Gastrocnemius medialis (tissue), 4 donors: ENCODE data around the gene CORO2B. TPM values are rescaled to one million over a fixed set of nuclear protein-coding genes. Genes with fewer than 3 reads are reported as not detected.
A peak's percentile ranks its signal among the peaks of the same experiment; 100 is the strongest.

ENCODE experiments used
- ATAC-seq, 2 donors: fragments of 150-250 bp; one replicate each; pipeline ENCODE4 v1.9.1; 2016
- DNase-seq, 2 donors: peaks; one replicate each; pipeline ENCODE4 v3.0.0-alpha.2; 2019
- H3K27ac ChIP-seq, 4 donors: fragments of 200-600 bp; sonication (generic); 1 replicate in 1 of 4; 2 replicates in 3 of 4; pipeline ENCODE4 v1.5.1; 2016 to 2018; ENCODE audit warnings: mild to moderate bottlenecking in 2 of 4, moderate library complexity in 1 of 4
- H3K27me3 ChIP-seq, 3 donors: fragments of 200-600 bp; sonication (generic) in 2 of 3; 1 replicate in 1 of 3; 2 replicates in 2 of 3; pipeline versions ENCODE4 v1.5.1 to v1.6.0; 2016 to 2019; ENCODE audit warnings: mild to moderate bottlenecking in 1 of 3, moderate library complexity in 1 of 3
- H3K36me3 ChIP-seq, 2 donors: fragments of 200-600 bp; sonication (generic) in 1 of 2; one replicate each; pipeline ENCODE4 v1.5.1; 2017 to 2018
- H3K4me1 ChIP-seq, 2 donors: fragments of 200-600 bp; sonication (generic) in 1 of 2; one replicate each; pipeline ENCODE4 v1.5.1; 2016 to 2017; ENCODE audit warnings: mild to moderate bottlenecking in 2 of 2
- H3K4me3 ChIP-seq, 4 donors: fragments of 200-600 bp; sonication (generic) in 3 of 4; 1 replicate in 1 of 4; 2 replicates in 3 of 4; pipeline ENCODE4 v1.5.1; 2016 to 2019; ENCODE audit warnings: mild to moderate bottlenecking in 2 of 4
- H3K9me3 ChIP-seq, 3 donors: fragments of 200-600 bp; sonication (generic) in 2 of 3; 1 replicate in 1 of 3; 2 replicates in 2 of 3; pipeline ENCODE4 v1.5.1; 2016 to 2019
- POLR2A ChIP-seq, 2 donors: fragments of 450-650 bp; IDR thresholded peaks; one replicate each; pipeline ENCODE4 v1.6.1; 2017; ENCODE audit warnings: antibody characterized with exemption in 2 of 2, mild to moderate bottlenecking in 2 of 2, moderate library complexity in 2 of 2
- in situ Hi-C, 4 donors: fragments of 200-750 bp; cut with MboI; loops; one replicate each; pipeline versions ENCODE4 v1.15.0 to v1.8.0; 2017; ENCODE audit warnings: low sequenced_read_pairs in 4 of 4
- intact Hi-C: fragments of 100-400 bp; cut with DNase I; formaldehyde crosslinking; loops from one replicate; pipeline ENCODE4 v1.15.1; 2023; ENCODE audit warnings: low total_unique reads
- total RNA-seq, 4 donors: library from RNA; depleted of rRNA; stranded (reverse); fragments of >200 nt; gene quantifications; one replicate each; pipeline versions ENCODE4 v1.1.0 to v1.2.3, GENCODE V29; 2016
- TF ChIP-seq, protein P1 (sequence below), 5 experiments: fragments of 450-650 bp in 3 of 5; fragments of 200-600 bp in 2 of 5; sonication (generic) in 2 of 5; IDR thresholded peaks in 4 of 5; conservative IDR thresholded peaks in 1 of 5; 1 replicate in 4 of 5; 2 replicates in 1 of 5; pipeline ENCODE4 v1.5.1; 2016 to 2019; ENCODE audit warnings: antibody characterized with exemption in 5 of 5, mild to moderate bottlenecking in 3 of 5, moderate library complexity in 3 of 5

Gene CORO2B
- total RNA-seq, 4 donors from 2014 or later = 1.5 to 2.2 (median 1.8) TPM

DNA sequence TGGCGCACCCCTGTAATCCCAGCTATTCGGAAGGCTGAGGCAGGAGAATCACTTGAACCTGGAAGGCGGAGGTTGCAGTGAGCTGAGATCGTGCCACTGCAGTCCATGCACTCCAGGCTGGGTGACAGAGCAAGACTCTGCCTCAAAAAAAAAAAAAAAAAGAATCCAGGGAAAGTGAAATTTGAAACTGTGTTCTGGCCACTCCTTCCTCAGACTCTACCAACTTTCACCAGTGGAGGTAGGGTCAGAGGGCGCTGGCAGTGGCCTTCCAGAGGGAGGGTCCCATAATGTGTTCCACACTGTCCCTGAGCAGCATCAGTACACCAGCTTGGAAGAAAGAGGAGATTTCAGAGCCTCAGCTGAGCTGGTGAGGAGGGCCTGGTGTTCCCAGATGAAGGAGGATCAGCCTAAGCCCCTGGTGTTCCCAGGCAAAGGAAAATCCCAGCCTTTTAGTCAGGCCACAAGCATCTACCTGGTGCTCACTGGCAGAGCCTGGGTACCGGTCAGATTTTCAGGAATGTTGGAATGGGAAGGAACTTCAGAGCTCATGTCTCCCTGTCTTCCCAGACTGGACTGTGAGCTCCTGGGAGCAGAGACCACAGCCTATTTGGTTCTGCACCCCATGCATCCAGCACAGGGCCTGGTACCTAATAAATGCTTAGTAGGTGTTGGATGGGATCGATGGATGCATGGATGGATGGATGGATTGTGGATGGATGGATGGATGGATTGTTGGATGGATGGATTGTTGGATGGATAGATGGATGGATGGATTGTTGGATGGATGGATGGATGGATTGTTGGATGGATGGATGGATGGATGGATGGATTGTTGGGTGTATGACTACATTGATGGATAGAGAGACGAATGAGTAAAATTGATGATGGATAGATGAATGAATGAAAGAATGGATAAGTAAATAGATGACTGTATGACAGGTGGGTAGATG, 117.9 kb downstream of the CORO2B start:
- Histone ChIP-seq H3K36me3 (no peaks in the 10 kb centered on the region), H3K4me1 (peaks cover 15 to 17% of the 10 kb centered on the region in 2 donors), H3K4me3 (no peak overlapping the region), H3K27ac (no peak overlapping the region), H3K27me3 (no peaks in the 10 kb centered on the region), H3K9me3 (no peaks in the 10 kb centered on the region)
- TF ChIP-seq, protein P1, sequence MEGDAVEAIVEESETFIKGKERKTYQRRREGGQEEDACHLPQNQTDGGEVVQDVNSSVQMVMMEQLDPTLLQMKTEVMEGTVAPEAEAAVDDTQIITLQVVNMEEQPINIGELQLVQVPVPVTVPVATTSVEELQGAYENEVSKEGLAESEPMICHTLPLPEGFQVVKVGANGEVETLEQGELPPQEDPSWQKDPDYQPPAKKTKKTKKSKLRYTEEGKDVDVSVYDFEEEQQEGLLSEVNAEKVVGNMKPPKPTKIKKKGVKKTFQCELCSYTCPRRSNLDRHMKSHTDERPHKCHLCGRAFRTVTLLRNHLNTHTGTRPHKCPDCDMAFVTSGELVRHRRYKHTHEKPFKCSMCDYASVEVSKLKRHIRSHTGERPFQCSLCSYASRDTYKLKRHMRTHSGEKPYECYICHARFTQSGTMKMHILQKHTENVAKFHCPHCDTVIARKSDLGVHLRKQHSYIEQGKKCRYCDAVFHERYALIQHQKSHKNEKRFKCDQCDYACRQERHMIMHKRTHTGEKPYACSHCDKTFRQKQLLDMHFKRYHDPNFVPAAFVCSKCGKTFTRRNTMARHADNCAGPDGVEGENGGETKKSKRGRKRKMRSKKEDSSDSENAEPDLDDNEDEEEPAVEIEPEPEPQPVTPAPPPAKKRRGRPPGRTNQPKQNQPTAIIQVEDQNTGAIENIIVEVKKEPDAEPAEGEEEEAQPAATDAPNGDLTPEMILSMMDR (IDR thresholded peaks at IDR 0.05 in 4 of 5, conservative IDR thresholded peaks at IDR 0.05 in 1 of 5) = no peak
- no peak for TF ChIP-seq POLR2A (IDR thresholded peaks at IDR 0.05)
- in situ Hi-C loops (no loop called here), intact Hi-C loops (no loop called here)
- ATAC-seq (no peak), DNase-seq (no peak)

DNA sequence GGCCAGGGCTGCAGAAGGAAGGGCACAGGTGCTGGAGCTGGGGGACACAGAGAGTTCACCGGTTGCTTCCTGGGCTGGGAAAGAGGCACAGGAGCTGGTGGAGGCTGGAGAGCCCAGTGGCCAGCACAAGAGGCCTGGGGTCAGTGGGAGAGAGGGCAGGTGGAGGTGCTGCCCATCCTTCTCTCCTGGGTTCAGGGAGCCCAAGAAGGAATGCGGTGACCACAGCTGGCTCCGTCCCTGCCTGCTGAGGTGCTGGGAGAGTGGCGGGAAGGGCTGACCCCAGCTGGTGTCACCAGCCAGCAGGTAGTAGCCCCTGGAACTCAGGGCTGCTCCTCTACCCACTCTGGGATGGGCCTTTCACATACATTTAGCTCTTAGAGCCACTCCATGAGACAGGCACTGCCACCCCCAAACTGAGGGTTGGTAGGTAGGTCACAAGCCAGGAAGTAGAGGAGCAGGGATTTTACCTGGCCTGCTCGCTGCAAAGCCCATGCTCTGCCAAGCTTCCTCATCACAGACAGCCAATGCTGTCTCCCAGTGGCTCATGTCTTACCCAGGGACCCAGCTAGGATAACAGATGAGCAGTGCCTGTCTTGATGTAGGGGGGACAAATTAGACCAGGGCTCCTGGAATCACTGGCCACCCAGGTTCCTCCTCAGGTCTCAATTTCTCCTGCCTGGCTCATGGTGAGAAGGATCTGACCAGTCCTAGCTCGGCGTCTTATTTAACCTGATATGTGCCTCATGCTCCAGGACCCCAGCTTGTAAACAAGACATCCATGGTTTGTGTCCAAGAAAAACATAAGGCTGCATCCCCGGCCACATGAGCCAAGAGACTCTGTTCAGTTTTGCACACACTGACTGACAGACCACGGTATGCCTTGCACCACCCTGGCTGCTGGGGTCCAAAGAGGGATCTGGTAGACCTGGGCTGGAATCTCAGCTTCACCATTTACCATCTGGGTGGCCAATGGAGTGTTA, 119.2 kb downstream of the CORO2B start:
- Histone ChIP-seq H3K27me3 (no peaks in the 10 kb centered on the region), H3K36me3 (no peaks in the 10 kb centered on the region), H3K9me3 (no peaks in the 10 kb centered on the region), H3K27ac (no peak overlapping the region), H3K4me1 (peaks cover 15 to 17% of the 10 kb centered on the region in 2 donors), H3K4me3 (no peak overlapping the region)
- in situ Hi-C loops = no loop called here
- DNase-seq = no peak
- no peak for ATAC-seq
- intact Hi-C loops = no loop called here
- no peak for TF ChIP-seq POLR2A (IDR thresholded peaks at IDR 0.05)
- TF ChIP-seq, protein P1 (IDR thresholded peaks at IDR 0.05 in 4 of 5, conservative IDR thresholded peaks at IDR 0.05 in 1 of 5) = no peak

DNA sequence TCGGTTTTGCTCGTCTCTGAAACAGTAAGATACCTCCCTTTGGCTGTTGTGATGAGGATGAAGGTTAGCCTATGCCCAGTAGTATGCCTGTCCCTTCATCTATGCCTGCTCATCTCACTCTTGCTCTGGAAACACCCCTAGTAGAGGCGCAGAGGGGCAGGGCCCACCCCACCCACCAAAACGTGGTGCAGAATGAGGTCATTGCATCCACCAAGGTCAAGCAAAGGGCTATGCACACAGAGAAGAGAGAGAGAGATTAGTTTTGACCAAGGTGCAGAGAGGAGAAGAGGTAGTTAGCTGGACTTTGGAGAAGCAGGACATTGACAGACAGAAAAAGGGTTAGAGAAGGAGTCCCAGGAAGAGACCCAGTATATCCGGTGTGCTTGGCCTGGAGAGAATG, 119.9 kb downstream of the CORO2B start:
- Histone ChIP-seq H3K4me1 (peaks cover 15 to 17% of the 10 kb centered on the region in 2 donors), H3K27ac (no peak overlapping the region), H3K4me3 (no peak overlapping the region), H3K36me3 (no peaks in the 10 kb centered on the region), H3K9me3 (no peaks in the 10 kb centered on the region), H3K27me3 (no peaks in the 10 kb centered on the region)
- intact Hi-C loops = no loop called here
- TF ChIP-seq, protein P1 (IDR thresholded peaks at IDR 0.05 in 4 of 5, conservative IDR thresholded peaks at IDR 0.05 in 1 of 5) = no peak
- TF ChIP-seq POLR2A (IDR thresholded peaks at IDR 0.05) = no peak
- in situ Hi-C loops = no loop called here
- ATAC-seq = no peak
- DNase-seq = no peak

DNA sequence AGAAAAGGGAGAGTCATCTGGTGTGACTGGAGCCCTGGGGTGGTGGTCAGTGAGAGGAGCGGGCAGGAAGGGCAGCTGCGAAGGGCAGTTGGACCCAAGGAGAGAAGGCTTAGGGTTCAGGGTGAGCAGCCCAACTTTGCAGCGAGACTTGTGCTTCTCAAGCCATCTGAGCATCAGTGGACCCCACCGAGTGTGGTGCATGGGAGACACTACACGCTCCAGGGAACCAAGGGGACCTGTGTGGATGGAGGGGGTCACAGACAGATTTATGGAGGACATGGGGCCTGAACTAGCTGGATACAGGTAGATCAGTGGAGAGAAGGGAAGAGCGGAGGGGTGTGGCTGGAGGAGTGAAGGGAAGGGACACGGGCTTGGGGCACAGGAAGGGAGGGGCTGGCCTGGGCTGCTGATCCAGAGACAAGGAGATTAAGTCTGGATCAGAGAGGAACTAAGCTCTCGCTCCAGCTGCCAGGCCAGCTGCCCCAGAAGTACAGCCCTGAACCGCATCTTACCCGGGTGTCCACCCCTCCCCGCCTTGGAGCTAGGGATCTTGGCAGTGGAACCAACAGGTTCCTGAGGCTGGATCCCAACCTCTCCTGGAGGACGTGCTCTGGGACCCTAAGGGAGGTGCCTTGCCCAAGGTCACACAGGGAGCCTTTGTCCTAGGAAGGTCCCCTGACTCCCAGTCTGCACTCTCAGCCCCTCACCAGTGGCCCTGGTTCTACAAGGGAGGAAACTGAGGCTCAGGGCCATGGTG, 120.5 kb downstream of the CORO2B start:
- H3K27ac ChIP-seq = peak overlapping the region in 3 of 4 donors; percentile 32 to 59 (median 54)
- H3K9me3 ChIP-seq = no peaks in the 10 kb centered on the region
- ATAC-seq (no peak), DNase-seq (no peak)
- peaks cover 16 to 17% of the 10 kb centered on the region in 2 donors for H3K4me1 ChIP-seq
- no peaks in the 10 kb centered on the region for H3K36me3 ChIP-seq
- no peaks in the 10 kb centered on the region for H3K27me3 ChIP-seq
- intact Hi-C loops = no loop called here
- TF ChIP-seq, protein P1 (IDR thresholded peaks at IDR 0.05 in 4 of 5, conservative IDR thresholded peaks at IDR 0.05 in 1 of 5) = no peak
- TF ChIP-seq POLR2A (IDR thresholded peaks at IDR 0.05) = no peak
- in situ Hi-C loops = no loop called here
- H3K4me3 ChIP-seq = no peak overlapping the region
